ENCODE results near the gene HOXB6. TPM values are rescaled to one million over a fixed set of nuclear protein-coding genes. Genes with fewer than 3 reads are reported as not detected.

Gene HOXB6
- total and polyA plus RNA-seq, 4 donors: 0.17 to 1.1 (median 0.46) TPM

DNA sequence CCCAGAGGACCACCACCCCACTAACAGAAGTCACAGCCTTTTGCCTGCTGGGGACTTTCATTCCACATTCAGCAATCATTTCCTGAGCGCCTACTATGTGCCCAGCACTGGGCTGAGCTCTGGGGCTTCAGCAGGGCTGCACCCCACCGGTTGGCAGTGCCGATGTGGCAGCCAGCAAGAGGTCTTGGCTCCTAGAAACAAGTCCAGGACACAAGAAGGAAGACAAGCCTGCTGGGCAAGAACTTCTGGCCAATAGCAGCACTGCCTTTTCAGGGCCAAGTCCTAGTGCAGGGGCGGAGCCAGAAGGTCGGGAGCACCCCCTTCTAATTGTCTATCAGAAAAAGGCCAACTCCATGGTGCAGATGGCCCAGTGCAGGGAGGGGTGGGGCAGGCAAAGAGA is 34.4 kb upstream of the HOXB6 start:
- H3K9me3 ChIP-seq (ENCODE audit: control insufficient read depth in 4 of 4, low read length in 3 of 4): no peaks in the 10 kb centered on the region
- no peak for TF ChIP-seq FOXA2 (IDR thresholded peaks at IDR 0.05)
- no peak for TF ChIP-seq EGR1 (IDR thresholded peaks at IDR 0.05; ENCODE audit: low read depth in 2 of 2)
- TF ChIP-seq, protein P1, sequence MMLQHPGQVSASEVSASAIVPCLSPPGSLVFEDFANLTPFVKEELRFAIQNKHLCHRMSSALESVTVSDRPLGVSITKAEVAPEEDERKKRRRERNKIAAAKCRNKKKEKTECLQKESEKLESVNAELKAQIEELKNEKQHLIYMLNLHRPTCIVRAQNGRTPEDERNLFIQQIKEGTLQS (IDR thresholded peaks at IDR 0.05): no peak
- TF ChIP-seq HNF4G (IDR thresholded peaks at IDR 0.05): no peak
- no peak for TF ChIP-seq NR2F2 (IDR thresholded peaks at IDR 0.05)
- no peak for TF ChIP-seq FOXA1 (IDR thresholded peaks at IDR 0.05)
- TF ChIP-seq, protein P2, sequence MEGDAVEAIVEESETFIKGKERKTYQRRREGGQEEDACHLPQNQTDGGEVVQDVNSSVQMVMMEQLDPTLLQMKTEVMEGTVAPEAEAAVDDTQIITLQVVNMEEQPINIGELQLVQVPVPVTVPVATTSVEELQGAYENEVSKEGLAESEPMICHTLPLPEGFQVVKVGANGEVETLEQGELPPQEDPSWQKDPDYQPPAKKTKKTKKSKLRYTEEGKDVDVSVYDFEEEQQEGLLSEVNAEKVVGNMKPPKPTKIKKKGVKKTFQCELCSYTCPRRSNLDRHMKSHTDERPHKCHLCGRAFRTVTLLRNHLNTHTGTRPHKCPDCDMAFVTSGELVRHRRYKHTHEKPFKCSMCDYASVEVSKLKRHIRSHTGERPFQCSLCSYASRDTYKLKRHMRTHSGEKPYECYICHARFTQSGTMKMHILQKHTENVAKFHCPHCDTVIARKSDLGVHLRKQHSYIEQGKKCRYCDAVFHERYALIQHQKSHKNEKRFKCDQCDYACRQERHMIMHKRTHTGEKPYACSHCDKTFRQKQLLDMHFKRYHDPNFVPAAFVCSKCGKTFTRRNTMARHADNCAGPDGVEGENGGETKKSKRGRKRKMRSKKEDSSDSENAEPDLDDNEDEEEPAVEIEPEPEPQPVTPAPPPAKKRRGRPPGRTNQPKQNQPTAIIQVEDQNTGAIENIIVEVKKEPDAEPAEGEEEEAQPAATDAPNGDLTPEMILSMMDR (IDR thresholded peaks at IDR 0.05; ENCODE audit: low read depth, low read length, missing input control): no peak
- TF ChIP-seq, protein P3, sequence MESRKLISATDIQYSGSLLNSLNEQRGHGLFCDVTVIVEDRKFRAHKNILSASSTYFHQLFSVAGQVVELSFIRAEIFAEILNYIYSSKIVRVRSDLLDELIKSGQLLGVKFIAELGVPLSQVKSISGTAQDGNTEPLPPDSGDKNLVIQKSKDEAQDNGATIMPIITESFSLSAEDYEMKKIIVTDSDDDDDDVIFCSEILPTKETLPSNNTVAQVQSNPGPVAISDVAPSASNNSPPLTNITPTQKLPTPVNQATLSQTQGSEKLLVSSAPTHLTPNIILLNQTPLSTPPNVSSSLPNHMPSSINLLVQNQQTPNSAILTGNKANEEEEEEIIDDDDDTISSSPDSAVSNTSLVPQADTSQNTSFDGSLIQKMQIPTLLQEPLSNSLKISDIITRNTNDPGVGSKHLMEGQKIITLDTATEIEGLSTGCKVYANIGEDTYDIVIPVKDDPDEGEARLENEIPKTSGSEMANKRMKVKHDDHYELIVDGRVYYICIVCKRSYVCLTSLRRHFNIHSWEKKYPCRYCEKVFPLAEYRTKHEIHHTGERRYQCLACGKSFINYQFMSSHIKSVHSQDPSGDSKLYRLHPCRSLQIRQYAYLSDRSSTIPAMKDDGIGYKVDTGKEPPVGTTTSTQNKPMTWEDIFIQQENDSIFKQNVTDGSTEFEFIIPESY (IDR thresholded peaks at IDR 0.05): no peak
- TF ChIP-seq GABPA (IDR thresholded peaks at IDR 0.05 in 1 of 2, conservative IDR thresholded peaks at IDR 0.05 in 1 of 2): no peak
- TF ChIP-seq, protein P4, sequence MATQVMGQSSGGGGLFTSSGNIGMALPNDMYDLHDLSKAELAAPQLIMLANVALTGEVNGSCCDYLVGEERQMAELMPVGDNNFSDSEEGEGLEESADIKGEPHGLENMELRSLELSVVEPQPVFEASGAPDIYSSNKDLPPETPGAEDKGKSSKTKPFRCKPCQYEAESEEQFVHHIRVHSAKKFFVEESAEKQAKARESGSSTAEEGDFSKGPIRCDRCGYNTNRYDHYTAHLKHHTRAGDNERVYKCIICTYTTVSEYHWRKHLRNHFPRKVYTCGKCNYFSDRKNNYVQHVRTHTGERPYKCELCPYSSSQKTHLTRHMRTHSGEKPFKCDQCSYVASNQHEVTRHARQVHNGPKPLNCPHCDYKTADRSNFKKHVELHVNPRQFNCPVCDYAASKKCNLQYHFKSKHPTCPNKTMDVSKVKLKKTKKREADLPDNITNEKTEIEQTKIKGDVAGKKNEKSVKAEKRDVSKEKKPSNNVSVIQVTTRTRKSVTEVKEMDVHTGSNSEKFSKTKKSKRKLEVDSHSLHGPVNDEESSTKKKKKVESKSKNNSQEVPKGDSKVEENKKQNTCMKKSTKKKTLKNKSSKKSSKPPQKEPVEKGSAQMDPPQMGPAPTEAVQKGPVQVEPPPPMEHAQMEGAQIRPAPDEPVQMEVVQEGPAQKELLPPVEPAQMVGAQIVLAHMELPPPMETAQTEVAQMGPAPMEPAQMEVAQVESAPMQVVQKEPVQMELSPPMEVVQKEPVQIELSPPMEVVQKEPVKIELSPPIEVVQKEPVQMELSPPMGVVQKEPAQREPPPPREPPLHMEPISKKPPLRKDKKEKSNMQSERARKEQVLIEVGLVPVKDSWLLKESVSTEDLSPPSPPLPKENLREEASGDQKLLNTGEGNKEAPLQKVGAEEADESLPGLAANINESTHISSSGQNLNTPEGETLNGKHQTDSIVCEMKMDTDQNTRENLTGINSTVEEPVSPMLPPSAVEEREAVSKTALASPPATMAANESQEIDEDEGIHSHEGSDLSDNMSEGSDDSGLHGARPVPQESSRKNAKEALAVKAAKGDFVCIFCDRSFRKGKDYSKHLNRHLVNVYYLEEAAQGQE (IDR thresholded peaks at IDR 0.05): no peak
- no peak for TF ChIP-seq RXRA (IDR thresholded peaks at IDR 0.05)
- TF ChIP-seq TAF1 (conservative IDR thresholded peaks at IDR 0.05): no peak
- no peak for TF ChIP-seq YY1 (IDR thresholded peaks at IDR 0.05)
- no peak for TF ChIP-seq HNF4A (conservative IDR thresholded peaks at IDR 0.05)
- TF ChIP-seq SP1 (IDR thresholded peaks at IDR 0.05): no peak
- no peak for TF ChIP-seq JUND (IDR thresholded peaks at IDR 0.05)
- TF ChIP-seq, protein P5, sequence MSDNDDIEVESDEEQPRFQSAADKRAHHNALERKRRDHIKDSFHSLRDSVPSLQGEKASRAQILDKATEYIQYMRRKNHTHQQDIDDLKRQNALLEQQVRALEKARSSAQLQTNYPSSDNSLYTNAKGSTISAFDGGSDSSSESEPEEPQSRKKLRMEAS (IDR thresholded peaks at IDR 0.05): no peak
- no peak for TF ChIP-seq RAD21 (IDR thresholded peaks at IDR 0.05)
- no peak overlapping the region for H3K4me3 ChIP-seq (ENCODE audit: low read depth in 1 of 3, low read length in 3 of 3)
- H3K27ac ChIP-seq (ENCODE audit: low read depth in 1 of 2, low read length in 2 of 2): no peak overlapping the region
- 19% methylated on average over 5 of the region's 5 CpGs for whole genome bisulfite sequencing
- no peaks in the 10 kb centered on the region for H3K36me3 ChIP-seq (ENCODE audit: control insufficient read depth in 4 of 4, insufficient read depth in 3 of 4, low read depth in 1 of 4, low read length in 3 of 4)
- H3K9ac ChIP-seq (ENCODE audit: low read depth in 1 of 2, low read length in 2 of 2): no peak overlapping the region
- no peaks in the 10 kb centered on the region for H3K4me1 ChIP-seq (ENCODE audit: control insufficient read depth in 4 of 4, insufficient read depth in 4 of 4, low read length in 3 of 4)
- peaks cover 22 to 51% (median 25%) of the 10 kb centered on the region in 4 donors for H3K27me3 ChIP-seq (ENCODE audit: control insufficient read depth in 4 of 4, insufficient read depth in 4 of 4, low read length in 3 of 4)
- DNase-seq (ENCODE audit: low spot score): no peak
